HG03354 (cell line): ENCODE data around the gene CKMT2.
A peak's percentile ranks its signal among the peaks of the same experiment; 100 is the strongest.
"Not testable (repeated sequence)": the region's sequence is repeated elsewhere in the genome, so short reads cannot be mapped to it uniquely, and the experiment has no call there.

ENCODE experiments used
- ATAC-seq: cut with Tn5 transposase; IDR thresholded peaks from one replicate; pipeline ENCODE4 v1.9.1; 2021; ENCODE audit warnings: mild to moderate bottlenecking; ENCODE audit not compliant: unreplicated experiment, poor library complexity, severe bottlenecking

The CKMT2 gene

DNA sequence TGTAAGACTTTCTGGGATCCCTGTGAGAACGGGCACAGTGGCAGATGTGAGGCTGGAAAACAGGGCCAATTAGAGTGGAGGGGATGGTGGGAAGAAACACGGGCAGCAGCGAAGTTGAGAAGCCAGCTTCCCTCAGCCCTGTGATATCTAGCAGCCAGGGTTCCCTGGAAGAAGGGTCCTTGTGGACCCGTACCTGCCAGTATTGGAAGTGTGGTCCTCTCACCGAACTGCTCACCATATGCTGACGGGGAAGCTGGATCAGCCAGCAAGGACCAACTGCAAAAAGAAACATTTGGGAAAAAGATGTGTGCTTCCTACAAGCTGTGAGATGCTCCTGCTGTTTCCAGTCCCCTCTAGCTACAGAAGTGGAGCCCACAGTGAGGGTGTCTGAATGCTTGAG lies 13.6 kb downstream of the CKMT2 start:
- no peak for ATAC-seq

DNA sequence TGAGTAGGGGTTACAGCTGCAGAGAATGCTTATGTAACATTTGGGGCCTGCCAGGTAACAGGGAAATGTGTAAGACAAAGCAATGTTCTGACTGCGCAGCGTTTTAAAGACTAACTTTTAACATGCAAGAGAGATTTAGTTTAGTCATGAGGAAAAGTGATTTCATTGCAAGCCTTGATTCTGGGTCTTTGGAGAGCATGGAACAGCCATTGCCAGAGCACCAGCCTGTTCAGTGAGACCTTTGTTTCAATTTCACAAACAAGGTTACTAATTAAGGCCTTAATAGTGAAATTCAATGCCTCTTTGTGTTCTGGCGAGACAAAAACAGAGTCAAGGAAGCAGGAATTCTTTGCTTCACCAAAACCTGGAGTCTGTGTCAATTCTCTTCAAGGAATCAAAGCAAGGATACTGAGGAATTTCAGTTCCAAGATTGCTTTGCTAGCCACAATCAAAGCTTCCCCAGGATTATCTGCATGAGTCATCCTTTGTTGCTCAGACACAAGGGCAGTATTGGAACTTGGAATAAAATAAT lies 14.4 kb downstream of the CKMT2 start:
- no peak for ATAC-seq

DNA sequence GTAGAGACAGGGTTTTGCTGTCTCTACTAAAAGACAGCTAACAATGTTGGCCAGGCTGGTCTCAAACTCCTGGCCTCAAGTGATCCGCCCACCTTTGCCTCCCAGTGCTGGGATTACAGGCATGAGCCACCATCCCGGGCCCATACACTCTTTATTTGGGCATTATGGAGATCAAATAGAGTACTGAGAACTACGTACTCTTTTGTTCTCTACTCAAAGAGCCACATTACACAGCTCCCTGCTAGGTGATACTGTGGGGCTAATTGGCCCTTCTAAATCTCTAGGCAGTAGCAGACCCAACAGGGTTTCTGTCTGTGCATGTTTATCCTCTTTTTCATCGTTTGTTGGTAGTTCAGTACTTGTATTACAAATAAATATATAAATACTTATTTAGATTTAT lies 16.1 kb downstream of the CKMT2 start:
- no peak for ATAC-seq

DNA sequence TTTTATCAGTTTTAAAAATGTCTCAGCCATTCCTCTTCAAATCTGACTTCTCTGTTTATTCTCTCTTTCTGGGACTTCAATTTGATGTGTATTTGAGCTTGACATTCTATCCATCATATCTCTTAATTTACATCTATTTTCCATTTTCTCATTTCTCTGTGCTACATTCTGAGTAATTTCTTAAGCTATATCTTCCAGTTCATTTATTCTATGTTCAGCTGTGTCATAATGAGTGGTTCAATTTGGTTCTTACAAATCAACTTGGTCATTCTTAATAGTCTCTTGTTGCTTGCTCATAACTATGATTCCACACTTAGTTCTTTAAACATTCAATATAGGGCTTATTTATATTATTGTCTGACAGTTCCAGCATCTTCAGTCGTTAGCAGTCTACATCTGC lies 16.9 kb downstream of the CKMT2 start:
- no peak for ATAC-seq

DNA sequence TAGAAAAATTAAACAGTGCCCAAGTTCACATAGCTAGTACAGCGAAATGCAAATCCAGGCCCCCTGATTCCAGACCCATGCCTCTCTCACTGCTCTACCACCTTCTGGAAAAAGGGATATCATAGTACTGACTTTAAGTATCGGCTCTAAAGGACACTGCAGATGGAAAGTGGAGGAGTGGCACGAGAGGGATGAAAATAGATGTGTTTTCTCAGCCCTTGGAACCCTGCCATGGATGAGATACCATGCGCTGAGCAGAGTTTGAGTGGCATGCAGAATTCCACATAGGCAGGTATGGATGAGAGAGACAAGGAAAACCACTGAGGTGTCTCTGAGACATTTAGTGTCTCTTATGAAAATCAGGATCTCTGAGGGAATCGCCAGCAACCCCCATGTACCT lies 18.8 kb downstream of the CKMT2 start:
- ATAC-seq: no peak

DNA sequence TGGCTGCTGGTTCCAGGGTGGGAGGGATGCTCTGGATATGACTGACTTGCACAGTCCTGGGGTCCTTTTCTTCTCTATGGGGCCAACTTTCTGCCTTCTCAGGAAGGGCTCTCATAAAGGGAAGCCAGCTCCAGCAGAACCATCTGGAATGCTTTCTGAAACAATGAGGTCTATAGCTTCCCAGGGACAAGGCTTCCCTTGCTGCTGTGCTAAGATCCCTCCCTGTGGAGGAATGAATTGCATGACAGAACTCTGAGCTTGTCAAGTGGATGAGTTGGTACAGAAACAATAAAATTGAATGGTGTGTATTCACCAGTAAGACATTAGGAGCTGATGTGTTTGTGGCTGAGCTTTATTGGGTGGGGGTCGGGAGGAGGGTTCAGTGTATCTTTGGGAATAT lies 19.8 kb downstream of the CKMT2 start:
- no peak for ATAC-seq

DNA sequence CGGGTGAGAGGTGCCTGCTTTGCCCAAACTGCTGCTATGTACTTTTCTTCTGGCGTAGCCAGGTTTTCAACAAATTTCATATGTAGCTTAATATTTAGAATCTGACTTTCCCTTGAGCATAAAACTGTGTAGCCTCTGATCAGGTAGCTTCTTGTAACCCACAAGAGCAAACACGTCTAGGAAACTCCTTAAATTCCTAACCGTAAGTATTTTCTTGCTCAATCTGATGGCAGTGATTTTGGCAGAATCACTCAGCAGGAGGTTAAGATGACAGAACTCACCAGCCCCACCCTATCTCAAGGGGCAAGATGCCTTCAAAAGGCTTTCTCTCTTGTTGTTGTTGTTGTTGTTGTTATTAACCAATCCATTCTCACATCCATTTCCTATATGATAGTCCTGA lies 20.8 kb downstream of the CKMT2 start:
- no peak for ATAC-seq

DNA sequence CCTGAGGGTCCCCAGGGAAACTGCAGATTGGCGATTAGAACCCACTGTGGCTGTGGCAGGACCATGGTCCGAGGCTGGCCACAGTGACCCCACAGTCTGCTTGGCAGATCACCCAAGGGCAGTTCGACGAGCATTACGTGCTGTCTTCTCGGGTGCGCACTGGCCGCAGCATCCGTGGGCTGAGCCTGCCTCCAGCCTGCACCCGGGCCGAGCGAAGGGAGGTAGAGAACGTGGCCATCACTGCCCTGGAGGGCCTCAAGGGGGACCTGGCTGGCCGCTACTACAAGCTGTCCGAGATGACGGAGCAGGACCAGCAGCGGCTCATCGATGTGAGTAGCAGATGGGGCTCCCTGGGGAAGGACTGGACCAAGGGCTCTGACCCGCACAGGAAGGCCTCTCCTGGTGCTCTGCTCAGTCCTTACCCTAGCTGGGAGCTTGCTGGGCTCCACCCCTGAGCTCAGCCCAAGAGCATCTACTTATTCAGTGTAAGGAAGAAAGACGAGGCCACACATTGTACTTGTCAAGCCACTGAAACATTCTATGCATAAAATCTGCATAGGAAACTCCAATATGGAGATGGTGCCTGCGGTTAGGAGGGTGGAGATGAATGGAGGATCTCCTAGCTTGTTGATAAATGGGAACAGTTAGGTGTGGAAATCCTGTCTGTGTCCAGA lies 21.9 kb downstream of the CKMT2 start:
- ATAC-seq: no peak

DNA sequence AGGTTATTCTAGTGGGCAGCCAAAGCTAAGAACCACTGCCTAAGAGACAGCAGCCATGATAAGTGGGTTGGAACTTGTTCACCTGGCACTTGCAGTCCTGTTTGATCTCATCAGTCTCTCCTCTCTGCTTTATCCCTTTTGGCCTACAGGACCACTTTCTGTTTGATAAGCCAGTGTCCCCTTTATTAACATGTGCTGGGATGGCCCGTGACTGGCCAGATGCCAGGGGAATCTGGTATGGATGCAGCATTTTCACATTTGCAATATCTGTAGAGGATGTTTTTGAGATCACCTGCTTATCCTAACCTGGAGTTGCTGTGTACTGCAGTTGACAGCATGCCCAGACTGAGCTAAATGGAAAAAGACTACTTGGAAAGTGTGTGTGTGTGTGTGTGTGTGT lies 23.6 kb downstream of the CKMT2 start:
- no peak for ATAC-seq

DNA sequence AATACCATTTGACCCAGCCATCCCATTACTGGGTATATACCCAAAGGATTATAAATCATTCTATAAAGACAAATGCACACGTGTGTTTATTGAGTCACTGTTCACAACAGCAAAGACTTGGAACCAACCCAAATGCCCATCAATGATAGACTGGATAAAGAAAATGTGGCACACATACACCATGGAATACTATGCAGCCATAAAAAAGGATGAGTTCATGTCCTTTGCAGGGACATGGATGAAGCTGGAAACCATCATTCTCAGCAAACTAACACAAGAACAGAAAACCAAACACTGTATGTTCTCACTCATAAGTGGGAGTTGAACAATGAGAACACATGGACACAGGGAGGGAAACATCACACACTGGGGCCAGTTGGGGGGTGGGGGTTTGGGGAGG lies 29.7 kb downstream of the CKMT2 start:
- not testable (repeated sequence) for ATAC-seq

DNA sequence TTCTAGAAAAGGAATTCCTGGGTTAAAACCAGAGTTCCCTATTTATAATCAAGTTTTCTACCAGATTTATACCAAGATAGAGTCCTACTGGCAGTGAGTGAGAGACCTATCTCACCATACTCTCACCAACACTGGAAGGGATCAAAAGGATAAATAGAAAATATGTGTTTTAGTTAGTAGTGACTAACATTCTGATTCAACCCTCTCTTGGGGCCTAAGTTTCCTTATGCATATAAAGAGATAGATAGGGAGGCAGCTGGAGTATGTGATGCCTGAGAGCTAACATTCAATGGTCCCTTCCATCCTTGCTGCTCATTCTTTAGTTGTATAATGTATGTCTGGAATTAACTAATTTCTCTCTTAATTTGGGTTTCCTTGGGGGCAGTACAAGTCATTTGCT lies 32.0 kb downstream of the CKMT2 start:
- ATAC-seq: no peak

DNA sequence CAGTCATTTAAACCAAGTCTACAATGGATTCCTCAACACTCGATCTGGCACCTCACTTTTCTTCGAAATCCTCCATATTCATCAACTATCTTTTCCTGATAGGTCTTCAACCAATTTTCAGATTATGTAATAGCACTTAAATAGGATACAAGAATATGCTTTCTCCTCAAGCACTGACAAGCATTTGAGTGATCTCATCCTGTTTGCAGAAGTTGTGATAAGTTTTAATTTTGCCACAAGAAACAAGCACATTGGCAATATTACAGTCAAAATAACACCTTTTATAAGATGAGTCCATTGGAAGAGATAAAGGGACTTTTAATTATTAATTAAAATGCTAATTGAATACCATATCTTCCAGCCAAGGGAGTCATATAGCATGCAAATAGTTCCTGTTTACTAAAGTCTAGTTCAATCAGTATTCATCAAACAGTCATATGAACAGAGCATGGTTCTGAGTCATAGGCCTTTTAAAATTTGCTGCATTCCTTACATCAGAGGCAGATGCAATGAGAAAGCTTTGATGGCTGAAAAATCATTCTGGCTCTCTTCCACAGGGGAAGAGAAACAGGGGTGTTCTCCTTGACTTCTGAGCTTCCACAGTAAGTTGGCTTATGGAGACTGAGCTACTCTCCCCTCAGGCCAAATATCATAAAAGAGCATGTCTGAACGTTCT lies 35.5 kb downstream of the CKMT2 start:
- ATAC-seq: peak; percentile 39

DNA sequence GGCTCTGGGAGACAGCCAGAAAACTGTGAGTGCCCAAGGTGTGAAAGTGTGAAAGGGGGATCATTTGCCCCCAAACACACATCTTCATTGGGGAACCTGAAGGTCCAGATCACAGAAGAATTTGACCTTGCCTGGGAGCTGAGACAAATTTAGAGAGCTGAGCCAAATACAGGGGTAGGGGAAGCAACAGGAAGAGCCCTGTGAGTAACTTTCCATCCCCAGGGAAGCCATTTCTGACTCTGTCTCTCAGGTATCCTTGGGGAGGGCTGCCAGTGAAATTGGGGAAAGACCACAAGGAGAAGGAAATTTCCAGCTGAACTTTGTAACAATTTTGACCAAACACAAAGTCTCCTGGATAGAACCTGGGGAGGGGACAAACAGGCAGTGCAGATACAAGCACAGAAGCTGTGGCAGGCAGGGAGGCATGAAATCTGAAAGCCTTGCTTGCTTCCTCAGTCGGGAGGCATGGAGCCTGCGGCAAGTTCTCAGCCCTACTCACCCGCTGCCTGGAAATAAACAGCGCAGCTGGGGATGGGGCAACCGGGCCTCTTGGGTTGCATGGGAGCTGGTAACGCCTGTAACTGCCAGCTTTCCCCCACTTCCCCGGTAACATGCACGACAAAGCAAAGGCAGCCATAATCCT lies 36.8 kb downstream of the CKMT2 start:
- ATAC-seq: no peak

DNA sequence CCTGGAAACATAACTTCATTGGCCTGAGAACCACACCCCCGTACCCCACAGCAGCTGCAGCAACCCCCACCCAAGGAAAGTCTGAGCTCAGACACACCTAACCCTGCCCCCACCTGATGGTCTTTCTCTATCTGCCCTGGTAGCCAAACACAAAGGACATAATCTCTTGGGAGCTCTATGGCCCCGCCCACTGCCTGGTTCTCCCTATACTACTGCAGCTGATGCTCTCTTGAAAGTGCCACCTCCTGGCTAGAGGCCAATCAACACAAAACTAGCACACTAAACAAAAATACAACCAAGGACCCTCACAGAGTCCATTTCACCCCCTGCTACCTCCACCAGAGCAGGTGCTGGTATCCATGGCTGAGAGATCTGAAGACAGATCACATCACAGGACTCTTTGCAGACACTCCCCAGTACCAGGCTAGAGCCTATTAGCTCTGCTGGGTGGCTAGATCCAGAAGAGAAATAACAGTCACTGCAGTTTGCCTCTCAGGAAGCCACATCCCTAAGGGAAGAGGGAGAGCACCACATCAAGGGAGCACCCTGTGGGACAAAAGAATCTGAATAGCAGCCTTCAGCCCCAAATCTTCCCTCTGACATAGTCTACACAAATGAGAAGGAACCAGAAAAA lies 37.4 kb downstream of the CKMT2 start:
- not testable (repeated sequence) for ATAC-seq

DNA sequence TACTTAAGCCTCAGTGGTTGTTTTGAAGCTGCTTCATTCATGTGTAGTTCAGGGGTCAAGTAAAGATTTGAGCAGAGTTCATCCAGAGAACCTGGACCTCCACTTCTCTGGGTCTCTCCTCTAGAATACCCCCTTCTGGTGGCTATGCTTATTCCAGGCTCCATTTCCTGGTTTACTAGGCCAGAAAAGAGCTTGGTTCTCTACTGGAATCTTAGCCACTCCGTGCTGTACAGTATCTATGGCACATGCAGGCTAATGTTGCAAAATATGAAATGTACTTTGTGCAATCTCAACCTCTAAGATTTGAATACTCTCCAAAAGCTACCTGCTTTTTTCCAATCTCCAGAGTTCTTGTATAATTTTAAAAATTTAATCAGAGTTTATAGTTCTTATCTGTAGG lies 50.9 kb downstream of the CKMT2 start:
- ATAC-seq: no peak

DNA sequence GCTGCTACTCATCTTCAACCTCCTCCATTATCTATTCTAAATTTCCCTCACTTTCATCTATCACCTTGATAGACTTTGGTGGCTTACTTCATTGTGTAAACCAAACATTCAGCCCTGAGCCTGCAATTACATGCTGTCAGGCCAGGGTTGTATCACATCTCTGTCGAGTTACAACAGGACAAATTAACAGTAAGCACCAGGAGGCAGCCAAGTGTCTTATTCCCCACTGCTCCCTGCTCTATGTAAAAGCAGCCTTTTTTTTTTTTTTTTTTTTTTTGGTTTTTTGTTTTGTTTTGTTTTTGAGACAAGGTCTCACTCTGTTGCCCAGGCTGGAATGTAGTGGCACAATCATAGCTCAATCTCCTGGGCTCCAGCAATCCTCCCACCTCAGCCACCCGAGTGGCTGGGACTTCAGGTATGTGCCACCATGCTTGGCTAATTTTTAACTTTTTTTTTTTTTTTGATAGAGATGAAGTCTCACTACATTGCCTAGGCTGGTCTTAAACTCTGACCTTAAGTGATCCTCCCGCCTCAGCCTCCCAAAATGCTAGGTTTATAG lies 53.0 kb downstream of the CKMT2 start:
- no peak for ATAC-seq

DNA sequence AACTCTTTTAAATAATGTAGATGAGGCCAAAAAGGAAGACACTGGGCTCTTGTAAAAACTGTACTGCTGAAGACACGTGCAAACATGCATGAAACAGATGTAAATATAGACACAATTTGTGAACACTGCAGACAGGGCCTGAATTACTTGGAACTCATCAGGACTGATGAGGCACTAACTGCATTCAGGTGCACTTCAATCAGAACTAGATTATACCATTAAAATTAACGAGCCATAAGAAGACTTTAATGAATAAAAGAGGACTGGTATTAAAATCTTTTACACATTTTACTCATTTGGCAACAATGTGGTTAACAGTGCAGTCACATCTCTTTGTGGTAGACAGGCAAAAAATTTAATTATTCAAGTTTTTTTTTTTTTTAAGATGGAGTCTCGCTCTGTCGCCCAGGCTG lies 54.9 kb downstream of the CKMT2 start:
- no peak for ATAC-seq

DNA sequence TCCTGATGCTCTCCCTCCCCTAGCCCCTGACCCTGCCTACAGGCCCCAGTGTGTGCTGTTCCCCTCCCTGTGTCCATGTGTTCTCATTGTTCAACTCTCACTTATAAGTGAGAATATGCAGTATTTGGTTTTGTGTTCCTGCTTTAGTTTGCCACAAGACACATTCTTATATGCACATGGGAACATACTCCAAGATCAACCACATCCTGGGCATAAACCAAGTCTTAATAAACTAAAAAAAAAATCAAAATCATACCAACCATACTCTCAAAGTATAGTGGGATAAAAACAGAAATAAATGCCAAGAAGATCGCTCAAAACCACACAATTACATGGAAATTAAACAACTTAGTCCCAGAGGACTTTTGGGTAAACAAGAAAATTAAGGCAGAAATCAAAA lies 57.0 kb downstream of the CKMT2 start:
- no peak for ATAC-seq

DNA sequence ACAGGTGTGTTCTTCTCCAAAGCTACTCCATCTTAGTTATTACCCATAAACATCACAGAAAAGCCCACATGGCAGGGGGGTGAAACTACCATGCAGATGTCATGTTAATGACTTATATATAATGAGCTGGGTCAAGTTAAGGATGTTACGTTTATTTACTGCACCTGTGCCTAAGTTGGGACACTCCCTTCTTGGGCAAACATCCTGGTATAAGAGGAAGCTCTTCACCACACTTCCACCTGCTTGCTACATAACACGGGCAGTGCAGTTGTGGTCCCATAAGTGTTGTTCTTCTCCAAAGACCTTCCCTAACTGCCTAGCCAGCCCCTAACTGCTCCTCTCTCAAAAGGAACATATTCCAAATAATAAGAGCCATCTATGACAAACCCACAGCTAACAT lies 59.0 kb downstream of the CKMT2 start:
- ATAC-seq: no peak

DNA sequence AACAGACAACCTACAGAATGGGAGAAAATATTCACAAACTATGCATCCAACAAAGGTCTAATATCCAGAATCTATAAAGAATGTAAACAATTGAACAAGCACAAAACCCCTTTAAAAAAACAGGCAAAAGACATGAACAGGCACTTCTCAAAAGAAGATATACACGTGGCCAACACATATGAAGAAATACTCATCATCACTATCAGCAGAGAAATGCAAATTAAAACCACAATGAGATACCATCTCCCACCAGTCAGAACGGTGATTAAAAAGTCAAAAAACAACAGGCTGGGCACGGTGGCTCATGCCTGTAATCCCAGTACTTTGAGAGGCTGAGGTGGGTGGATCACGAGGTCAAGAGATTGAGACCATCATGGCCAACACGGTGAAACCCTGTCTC lies 60.9 kb downstream of the CKMT2 start:
- ATAC-seq: not testable (repeated sequence)
